ENCODE data around the gene SH3BGRL2.

SH3BGRL2 gene

GRCh38 chr6:79630883-79631692 lies at the start of gene SH3BGRL2:
TSS of gene SH3BGRL2 (plus strand) at chr6:79631329. CDS start at chr6:79631462, 133 bp downstream.
- peaks cover 21% of the 10 kb centered on the region; the same call in 1 of the 2 replicates for H3K27me3 ChIP-seq (ENCODE audit: control insufficient read depth, insufficient read depth, low read length)
- peak within 1 kb of the TSS; percentile 97 for H3K4me3 ChIP-seq (ENCODE audit: low read depth, low read length)
- H3K4me1 ChIP-seq (ENCODE audit: control insufficient read depth, insufficient read depth, low read length): no peaks in the 10 kb centered on the region; the same call in 1 of the 2 replicates
- H3K9ac ChIP-seq (ENCODE audit: low read length): peak within 1 kb of the TSS; percentile 85
- no peaks in the 10 kb centered on the region for H3K36me3 ChIP-seq (ENCODE audit: control insufficient read depth, insufficient read depth, low read length)
- H3K27ac ChIP-seq (ENCODE audit: low read depth, low read length): peak within 1 kb of the TSS; percentile 73; the same call in 1 of the 2 replicates
- no peaks in the 10 kb centered on the region for H3K9me3 ChIP-seq (ENCODE audit: control insufficient read depth, insufficient read depth, low read depth, low read length)

GRCh38 chr6:79584332-79584731 lies 46.8 kb upstream of the SH3BGRL2 start:
- H3K36me3 ChIP-seq (ENCODE audit: control insufficient read depth, insufficient read depth, low read length): no peaks in the 10 kb centered on the region
- no peaks in the 10 kb centered on the region for H3K27me3 ChIP-seq (ENCODE audit: control insufficient read depth, insufficient read depth, low read length)
- H3K27ac ChIP-seq (ENCODE audit: low read depth, low read length): no peak overlapping the region
- no peak overlapping the region for H3K4me3 ChIP-seq (ENCODE audit: low read depth, low read length)
- no peaks in the 10 kb centered on the region for H3K4me1 ChIP-seq (ENCODE audit: control insufficient read depth, insufficient read depth, low read length)
- peaks cover 4% of the 10 kb centered on the region; the same call in 1 of the 2 replicates for H3K9me3 ChIP-seq (ENCODE audit: control insufficient read depth, insufficient read depth, low read depth, low read length)
- H3K9ac ChIP-seq (ENCODE audit: low read length): no peak overlapping the region

- Histone ChIP-seq H3K4me3 (ENCODE audit: low read depth, low read length) (no peak overlapping the region), H3K4me1 (ENCODE audit: control insufficient read depth, insufficient read depth, low read length) (no peaks in the 10 kb centered on the region), H3K9ac (ENCODE audit: low read length) (no peak overlapping the region), H3K9me3 (ENCODE audit: control insufficient read depth, insufficient read depth, low read depth, low read length) (no peaks in the 10 kb centered on the region), H3K27me3 (ENCODE audit: control insufficient read depth, insufficient read depth, low read length) (no peaks in the 10 kb centered on the region), H3K27ac (ENCODE audit: low read depth, low read length) (no peak overlapping the region), H3K36me3 (ENCODE audit: control insufficient read depth, insufficient read depth, low read length) (no peaks in the 10 kb centered on the region)
Observed at GRCh38 chr6:79586548-79586947, 44.6 kb upstream of the SH3BGRL2 start.

- H3K9ac ChIP-seq (ENCODE audit: low read length): no peak overlapping the region
- no peak overlapping the region for H3K27ac ChIP-seq (ENCODE audit: low read depth, low read length)
- no peaks in the 10 kb centered on the region for H3K36me3 ChIP-seq (ENCODE audit: control insufficient read depth, insufficient read depth, low read length)
- H3K4me3 ChIP-seq (ENCODE audit: low read depth, low read length): no peak overlapping the region
- H3K9me3 ChIP-seq (ENCODE audit: control insufficient read depth, insufficient read depth, low read depth, low read length): no peaks in the 10 kb centered on the region
- H3K4me1 ChIP-seq (ENCODE audit: control insufficient read depth, insufficient read depth, low read length): no peaks in the 10 kb centered on the region
- H3K27me3 ChIP-seq (ENCODE audit: control insufficient read depth, insufficient read depth, low read length): no peaks in the 10 kb centered on the region
Observed at GRCh38 chr6:79589701-79590100, 41.4 kb upstream of the SH3BGRL2 start.

GRCh38 chr6:79597155-79597554 lies 34.0 kb upstream of the SH3BGRL2 start:
- no peaks in the 10 kb centered on the region for H3K36me3 ChIP-seq (ENCODE audit: control insufficient read depth, insufficient read depth, low read length)
- no peaks in the 10 kb centered on the region for H3K4me1 ChIP-seq (ENCODE audit: control insufficient read depth, insufficient read depth, low read length)
- H3K9ac ChIP-seq (ENCODE audit: low read length): no peak overlapping the region
- no peak overlapping the region for H3K4me3 ChIP-seq (ENCODE audit: low read depth, low read length)
- H3K9me3 ChIP-seq (ENCODE audit: control insufficient read depth, insufficient read depth, low read depth, low read length): no peaks in the 10 kb centered on the region
- no peaks in the 10 kb centered on the region for H3K27me3 ChIP-seq (ENCODE audit: control insufficient read depth, insufficient read depth, low read length)
- H3K27ac ChIP-seq (ENCODE audit: low read depth, low read length): no peak overlapping the region

- H3K36me3 ChIP-seq (ENCODE audit: control insufficient read depth, insufficient read depth, low read length): no peaks in the 10 kb centered on the region
Observed at GRCh38 chr6:79598012-79598411, 33.1 kb upstream of the SH3BGRL2 start.

GRCh38 chr6:79599725-79600259 lies 31.3 kb upstream of the SH3BGRL2 start:
- H3K27ac ChIP-seq (ENCODE audit: low read depth, low read length): no peak overlapping the region
- H3K27me3 ChIP-seq (ENCODE audit: control insufficient read depth, insufficient read depth, low read length): no peaks in the 10 kb centered on the region
- H3K36me3 ChIP-seq (ENCODE audit: control insufficient read depth, insufficient read depth, low read length): no peaks in the 10 kb centered on the region
- no peaks in the 10 kb centered on the region for H3K4me1 ChIP-seq (ENCODE audit: control insufficient read depth, insufficient read depth, low read length)
- no peak overlapping the region for H3K9ac ChIP-seq (ENCODE audit: low read length)
- H3K4me3 ChIP-seq (ENCODE audit: low read depth, low read length): no peak overlapping the region
- no peaks in the 10 kb centered on the region for H3K9me3 ChIP-seq (ENCODE audit: control insufficient read depth, insufficient read depth, low read depth, low read length)

More at GRCh38 chr6:79598012-79598411, 33.1 kb upstream of the SH3BGRL2 start:
- Histone ChIP-seq H3K4me3 (ENCODE audit: low read depth, low read length) (no peak overlapping the region), H3K9ac (ENCODE audit: low read length) (no peak overlapping the region), H3K27me3 (ENCODE audit: control insufficient read depth, insufficient read depth, low read length) (no peaks in the 10 kb centered on the region), H3K4me1 (ENCODE audit: control insufficient read depth, insufficient read depth, low read length) (no peaks in the 10 kb centered on the region), H3K27ac (ENCODE audit: low read depth, low read length) (no peak overlapping the region), H3K9me3 (ENCODE audit: control insufficient read depth, insufficient read depth, low read depth, low read length) (no peaks in the 10 kb centered on the region)

- H3K9me3 ChIP-seq (ENCODE audit: control insufficient read depth, insufficient read depth, low read depth, low read length): no peaks in the 10 kb centered on the region
- H3K27me3 ChIP-seq (ENCODE audit: control insufficient read depth, insufficient read depth, low read length): no peaks in the 10 kb centered on the region
- no peak overlapping the region for H3K27ac ChIP-seq (ENCODE audit: low read depth, low read length)
- H3K4me3 ChIP-seq (ENCODE audit: low read depth, low read length): no peak overlapping the region
- no peaks in the 10 kb centered on the region for H3K4me1 ChIP-seq (ENCODE audit: control insufficient read depth, insufficient read depth, low read length)
- no peak overlapping the region for H3K9ac ChIP-seq (ENCODE audit: low read length)
- H3K36me3 ChIP-seq (ENCODE audit: control insufficient read depth, insufficient read depth, low read length): no peaks in the 10 kb centered on the region
Observed at GRCh38 chr6:79600313-79600712, 30.8 kb upstream of the SH3BGRL2 start.

GRCh38 chr6:79600812-79601609 lies 30.1 kb upstream of the SH3BGRL2 start:
- H3K27ac ChIP-seq (ENCODE audit: low read depth, low read length): no peak overlapping the region

GRCh38 chr6:79602859-79603258 lies 28.3 kb upstream of the SH3BGRL2 start:
- Histone ChIP-seq H3K27ac (ENCODE audit: low read depth, low read length) (no peak overlapping the region), H3K4me1 (ENCODE audit: control insufficient read depth, insufficient read depth, low read length) (no peaks in the 10 kb centered on the region), H3K27me3 (ENCODE audit: control insufficient read depth, insufficient read depth, low read length) (no peaks in the 10 kb centered on the region), H3K9me3 (ENCODE audit: control insufficient read depth, insufficient read depth, low read depth, low read length) (no peaks in the 10 kb centered on the region), H3K36me3 (ENCODE audit: control insufficient read depth, insufficient read depth, low read length) (no peaks in the 10 kb centered on the region), H3K9ac (ENCODE audit: low read length) (no peak overlapping the region), H3K4me3 (ENCODE audit: low read depth, low read length) (no peak overlapping the region)

More at GRCh38 chr6:79600812-79601609, 30.1 kb upstream of the SH3BGRL2 start:
- Histone ChIP-seq H3K9ac (ENCODE audit: low read length) (no peak overlapping the region), H3K9me3 (ENCODE audit: control insufficient read depth, insufficient read depth, low read depth, low read length) (no peaks in the 10 kb centered on the region), H3K4me3 (ENCODE audit: low read depth, low read length) (no peak overlapping the region), H3K27me3 (ENCODE audit: control insufficient read depth, insufficient read depth, low read length) (no peaks in the 10 kb centered on the region), H3K36me3 (ENCODE audit: control insufficient read depth, insufficient read depth, low read length) (no peaks in the 10 kb centered on the region), H3K4me1 (ENCODE audit: control insufficient read depth, insufficient read depth, low read length) (no peaks in the 10 kb centered on the region)

- Histone ChIP-seq H3K9ac (ENCODE audit: low read length) (no peak overlapping the region), H3K27ac (ENCODE audit: low read depth, low read length) (no peak overlapping the region), H3K4me3 (ENCODE audit: low read depth, low read length) (no peak overlapping the region), H3K4me1 (ENCODE audit: control insufficient read depth, insufficient read depth, low read length) (no peaks in the 10 kb centered on the region), H3K27me3 (ENCODE audit: control insufficient read depth, insufficient read depth, low read length) (no peaks in the 10 kb centered on the region), H3K9me3 (ENCODE audit: control insufficient read depth, insufficient read depth, low read depth, low read length) (no peaks in the 10 kb centered on the region), H3K36me3 (ENCODE audit: control insufficient read depth, insufficient read depth, low read length) (no peaks in the 10 kb centered on the region)
Observed at GRCh38 chr6:79604583-79605037, 26.5 kb upstream of the SH3BGRL2 start.

Measured in HUES6 (cell line).